Measurements from ENCODE around the gene ASS1.
"Not testable (repeated sequence)": the region's sequence is repeated elsewhere in the genome, so short reads cannot be mapped to it uniquely, and the experiment has no call there.

The ASS1 gene

DNA sequence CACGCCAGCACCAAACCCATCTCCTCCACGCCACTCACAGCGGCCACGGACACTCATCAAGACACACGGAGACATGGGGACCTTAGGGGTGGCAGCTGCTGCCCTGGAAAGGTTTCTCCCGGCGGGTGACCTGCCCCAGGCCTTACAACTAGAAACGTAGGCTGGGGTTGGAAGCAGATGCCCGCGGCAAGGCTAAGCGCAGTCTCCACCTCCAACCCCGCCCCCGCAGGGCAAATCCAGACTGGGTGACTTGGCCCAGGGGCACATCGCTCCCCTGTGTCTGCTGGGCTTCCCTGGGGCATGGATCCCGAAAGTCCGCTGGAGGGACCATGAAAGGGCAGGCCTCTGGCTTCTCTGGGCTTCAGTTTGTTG is 12.0 kb upstream of the ASS1 start:
- FAIRE-seq = no peak

DNA sequence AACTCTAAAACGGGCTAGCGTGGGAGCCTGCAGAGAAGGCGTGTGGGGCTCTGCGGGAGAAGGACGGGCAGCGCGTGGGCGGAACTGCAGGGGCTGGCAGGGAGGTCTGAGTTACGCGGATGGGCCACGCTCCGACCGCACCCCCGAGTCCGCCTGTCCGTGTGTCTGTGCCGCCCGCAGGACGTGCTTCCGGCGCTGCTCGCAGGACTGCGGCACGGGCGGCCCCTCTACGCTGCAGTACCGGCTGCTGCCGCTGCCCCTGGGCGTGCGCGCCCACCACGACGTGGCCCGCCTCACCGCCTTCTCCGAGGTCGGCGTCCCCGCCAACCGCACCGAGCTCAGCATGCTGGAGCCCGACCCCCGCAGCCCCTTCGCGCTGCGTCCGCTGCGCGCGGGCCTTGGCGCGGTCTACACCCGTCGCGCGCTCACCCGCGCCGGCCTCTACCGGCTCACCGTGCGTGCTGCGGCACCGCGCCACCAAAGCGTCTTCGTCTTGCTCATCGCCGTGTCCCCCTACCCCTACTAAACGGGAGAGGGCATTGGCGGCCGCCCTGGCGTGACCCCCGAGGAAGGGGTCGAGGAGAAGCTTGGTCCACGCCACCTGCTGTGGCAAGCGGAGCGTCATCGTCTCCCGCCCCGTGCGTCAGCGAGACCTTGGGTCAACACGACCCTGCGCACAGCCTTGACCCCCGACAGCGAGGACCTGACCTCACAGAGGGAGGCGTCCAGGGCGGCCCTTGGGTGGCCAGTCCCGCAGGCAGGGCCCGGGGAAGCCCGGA is 11.4 kb upstream of the ASS1 start:
- DNase-seq (ENCODE audit: insufficient read length, low spot score) = no peak
- FAIRE-seq = peak; percentile 48

More for the DNA sequence above, 12.0 kb upstream of the ASS1 start:
- DNase-seq (ENCODE audit: insufficient read length, low spot score) = no peak

DNA sequence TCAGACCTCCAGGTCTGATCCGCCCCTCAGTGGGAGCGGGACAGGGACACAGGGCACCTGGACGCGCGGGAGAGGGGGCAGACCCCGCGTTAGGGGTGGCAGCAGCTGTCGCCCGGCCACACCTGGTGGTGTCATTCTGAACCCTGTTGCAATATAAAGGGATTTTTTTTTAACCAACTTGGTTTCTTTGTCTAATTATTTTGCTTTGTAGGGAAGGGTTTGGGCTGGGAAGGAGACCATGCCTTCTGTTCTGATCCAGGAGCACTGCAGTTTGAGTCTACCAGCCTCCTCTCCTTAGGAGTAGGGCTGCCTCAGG is 10.9 kb upstream of the ASS1 start:
- DNase-seq (ENCODE audit: insufficient read length, low spot score) (no peak), FAIRE-seq (no peak)

DNA sequence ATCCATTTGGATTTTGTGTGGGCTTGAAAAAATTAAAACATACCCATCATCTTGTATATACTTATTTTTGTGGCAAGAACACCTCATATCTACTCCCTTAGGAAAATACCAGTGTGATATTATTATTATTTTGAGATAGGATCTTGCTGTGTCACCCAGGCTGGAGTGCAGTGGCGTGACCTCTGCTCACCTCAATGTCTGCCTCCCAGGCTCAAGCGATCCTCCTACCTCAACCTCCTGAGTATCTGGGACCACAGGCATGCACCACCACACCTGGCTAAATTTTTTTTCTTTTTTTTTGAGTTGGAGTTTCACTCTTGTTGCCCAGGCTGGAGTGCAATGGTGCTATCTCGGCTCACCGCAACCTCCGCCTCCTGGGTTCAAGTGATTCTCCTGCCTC is 10.1 kb upstream of the ASS1 start:
- DNase-seq (ENCODE audit: insufficient read length, low spot score); FAIRE-seq: not testable (repeated sequence)

DNA sequence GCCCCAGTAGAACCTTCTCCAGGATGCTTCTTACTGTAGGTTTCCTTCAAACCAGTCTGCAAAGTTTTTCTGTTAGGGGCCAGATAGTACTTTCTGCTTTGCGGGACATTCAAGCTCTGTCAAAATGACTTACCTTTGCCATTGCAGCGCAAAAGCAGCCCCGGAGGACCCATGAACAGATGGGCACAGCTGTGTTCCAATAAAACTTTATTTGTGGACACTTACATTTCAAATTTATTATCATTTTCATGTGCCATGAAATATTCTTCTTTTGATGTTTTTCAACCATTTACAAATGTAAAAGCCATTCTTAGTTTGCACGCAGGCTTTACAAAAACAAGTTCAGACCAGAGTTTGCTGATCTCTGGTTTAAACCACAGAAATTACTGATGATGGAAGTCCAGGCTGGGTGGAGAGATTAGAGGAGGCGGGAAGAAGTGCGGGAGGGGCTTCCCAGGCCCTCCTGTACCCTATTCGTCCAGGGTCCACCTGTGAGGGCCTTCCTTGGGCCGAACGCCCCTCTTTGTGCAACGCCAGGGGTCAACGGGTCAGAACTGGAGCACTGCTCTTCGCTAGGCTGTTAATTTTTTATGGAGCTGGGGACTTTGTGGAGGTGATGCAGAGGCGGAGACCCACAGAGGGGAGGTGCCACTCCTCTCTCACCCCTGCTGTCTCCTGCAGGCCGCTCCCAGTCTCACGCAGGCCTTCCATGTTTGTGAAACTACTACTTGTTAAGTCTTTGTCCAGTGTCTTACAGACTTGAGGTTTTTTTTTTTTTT is 7.6 kb upstream of the ASS1 start:
- no peak for FAIRE-seq
- no peak for DNase-seq (ENCODE audit: insufficient read length, low spot score)

DNA sequence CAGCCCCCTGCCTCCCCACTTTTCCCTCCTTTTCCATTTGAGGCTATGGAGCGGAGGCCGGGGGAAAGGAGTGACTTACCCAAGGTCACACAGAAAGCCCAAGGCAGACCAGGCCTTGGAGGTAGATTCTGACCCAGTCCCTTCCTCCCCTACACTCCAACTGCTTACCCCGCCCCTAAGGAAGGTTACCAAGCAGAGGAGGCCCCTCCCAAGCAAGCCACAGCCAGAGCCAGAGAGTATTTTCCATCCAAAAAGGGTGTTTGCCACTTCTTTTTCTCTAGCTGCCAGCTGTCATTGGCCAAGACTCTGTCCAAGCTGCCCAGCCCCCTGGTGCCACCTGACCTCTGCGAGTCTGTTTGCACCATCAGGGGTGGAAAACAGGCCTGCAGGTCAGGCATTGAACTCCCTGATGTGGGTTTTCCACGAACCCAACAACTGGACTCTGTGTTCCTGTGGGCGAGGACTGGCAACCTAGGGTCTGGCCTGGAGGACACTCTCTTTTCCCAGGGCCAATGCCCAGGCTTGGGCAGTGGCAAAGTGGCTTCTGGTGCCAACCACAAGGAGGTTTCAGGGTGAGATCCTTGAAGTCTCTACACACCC is 6.3 kb upstream of the ASS1 start:
- DNase-seq (ENCODE audit: insufficient read length, low spot score) (no peak), FAIRE-seq (no peak)

DNA sequence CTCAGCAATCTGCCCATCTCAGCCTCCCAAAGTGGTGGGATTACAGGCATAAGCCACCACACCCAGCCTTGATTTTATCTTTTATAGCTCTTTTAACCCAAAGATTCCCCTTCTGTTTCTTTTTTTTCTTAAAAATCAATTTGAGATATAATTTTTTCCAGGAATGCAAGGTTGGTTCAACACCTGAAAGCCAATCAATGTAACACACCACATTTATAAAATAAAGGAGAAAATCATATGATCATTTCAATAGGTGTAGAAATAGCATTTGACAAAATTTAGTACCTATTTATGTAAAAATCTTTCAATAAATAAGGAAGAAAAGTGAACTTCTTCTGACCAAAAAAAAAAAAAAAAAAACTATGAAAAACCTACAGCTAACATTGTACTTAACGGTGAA is 3.7 kb upstream of the ASS1 start:
- FAIRE-seq (no peak), DNase-seq (ENCODE audit: insufficient read length, low spot score) (no peak)

DNA sequence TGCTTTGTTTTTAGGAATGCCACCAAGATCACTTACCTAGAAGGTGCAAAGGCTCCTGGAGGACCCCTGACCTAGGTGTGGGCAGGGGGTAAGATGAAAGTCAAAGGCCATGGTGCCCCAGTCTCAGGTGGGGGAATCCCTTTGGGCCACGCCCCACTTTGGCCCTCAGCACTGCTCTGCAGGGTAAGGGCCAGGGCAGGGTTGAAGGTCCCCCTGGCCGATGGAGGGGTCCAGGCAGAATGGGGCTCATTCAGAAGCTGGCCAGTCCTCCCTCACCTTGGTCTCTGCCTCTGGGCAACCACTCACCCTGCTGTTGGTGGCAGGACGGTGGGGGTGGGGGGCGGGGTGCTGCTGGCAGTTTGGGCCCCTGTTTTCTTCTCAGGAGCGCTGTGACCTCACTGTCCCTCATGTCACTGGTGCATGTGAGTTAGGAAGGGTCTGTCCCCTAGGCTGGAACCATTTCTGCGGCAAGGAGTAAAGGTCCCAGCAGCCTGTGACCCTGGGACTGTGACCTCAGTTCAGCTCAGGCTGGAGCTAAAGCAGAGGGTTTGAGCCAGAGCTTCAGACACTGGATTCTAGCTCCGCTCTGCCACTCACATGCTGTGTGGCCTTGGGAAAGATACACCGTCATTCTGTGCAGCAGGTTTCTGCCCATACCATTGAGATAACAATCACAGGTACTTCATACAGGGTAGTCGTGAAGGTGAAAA is 1.9 kb upstream of the ASS1 start:
- FAIRE-seq (no peak), DNase-seq (ENCODE audit: insufficient read length, low spot score) (no peak)

DNA sequence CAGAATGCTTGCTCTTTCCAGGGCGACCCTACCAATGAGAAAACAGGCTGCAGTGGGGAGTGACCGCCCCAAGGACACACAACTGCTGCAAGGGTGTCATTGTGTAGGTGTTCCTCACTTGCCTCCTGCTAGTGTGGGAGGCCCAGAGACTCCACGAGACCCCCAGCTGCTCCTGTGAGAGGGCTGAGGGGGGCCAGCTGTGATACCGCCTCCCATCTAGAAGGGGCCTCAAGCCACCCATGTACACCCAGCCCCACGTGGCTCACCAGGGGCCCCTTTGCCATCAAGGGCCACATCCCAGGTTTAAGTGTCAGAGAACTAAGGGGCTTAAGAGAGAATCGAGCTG is 1.3 kb upstream of the ASS1 start:
- DNase-seq (ENCODE audit: insufficient read length, low spot score) (no peak), FAIRE-seq (no peak)

DNA sequence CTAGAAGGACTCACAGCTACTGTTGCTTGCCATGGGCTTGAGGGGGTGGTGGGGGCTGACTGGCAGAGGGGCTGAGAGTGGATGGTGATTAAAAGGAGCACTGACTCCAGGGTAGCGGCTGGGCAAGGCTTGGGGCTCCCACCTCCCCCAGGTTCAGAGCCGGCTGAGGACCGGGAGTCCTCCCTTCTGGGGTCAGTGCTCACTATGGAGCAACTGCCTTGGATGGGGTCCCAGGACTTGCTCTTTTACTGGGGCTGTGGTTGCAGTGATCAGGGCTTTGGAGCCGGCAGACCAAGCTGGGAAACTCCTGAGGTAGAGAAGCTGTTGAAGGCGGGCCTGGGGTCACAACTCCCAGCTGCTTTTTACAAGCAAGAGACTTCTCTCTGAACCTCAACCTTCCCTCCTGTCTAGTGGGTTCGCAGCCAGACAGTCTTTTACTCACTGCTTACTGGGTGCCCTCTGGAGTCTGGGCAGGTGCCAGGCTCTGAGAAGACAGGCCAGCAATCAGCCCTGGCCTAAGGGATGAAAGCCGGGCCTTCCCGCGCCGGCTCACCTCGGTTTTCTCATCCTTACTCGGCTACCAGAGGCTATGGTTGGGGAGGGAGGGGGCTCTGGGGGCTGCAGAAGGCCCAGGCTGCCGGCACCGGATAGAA is 795 bp upstream of the ASS1 start:
- FAIRE-seq (no peak), DNase-seq (ENCODE audit: insufficient read length, low spot score) (no peak)

DNA sequence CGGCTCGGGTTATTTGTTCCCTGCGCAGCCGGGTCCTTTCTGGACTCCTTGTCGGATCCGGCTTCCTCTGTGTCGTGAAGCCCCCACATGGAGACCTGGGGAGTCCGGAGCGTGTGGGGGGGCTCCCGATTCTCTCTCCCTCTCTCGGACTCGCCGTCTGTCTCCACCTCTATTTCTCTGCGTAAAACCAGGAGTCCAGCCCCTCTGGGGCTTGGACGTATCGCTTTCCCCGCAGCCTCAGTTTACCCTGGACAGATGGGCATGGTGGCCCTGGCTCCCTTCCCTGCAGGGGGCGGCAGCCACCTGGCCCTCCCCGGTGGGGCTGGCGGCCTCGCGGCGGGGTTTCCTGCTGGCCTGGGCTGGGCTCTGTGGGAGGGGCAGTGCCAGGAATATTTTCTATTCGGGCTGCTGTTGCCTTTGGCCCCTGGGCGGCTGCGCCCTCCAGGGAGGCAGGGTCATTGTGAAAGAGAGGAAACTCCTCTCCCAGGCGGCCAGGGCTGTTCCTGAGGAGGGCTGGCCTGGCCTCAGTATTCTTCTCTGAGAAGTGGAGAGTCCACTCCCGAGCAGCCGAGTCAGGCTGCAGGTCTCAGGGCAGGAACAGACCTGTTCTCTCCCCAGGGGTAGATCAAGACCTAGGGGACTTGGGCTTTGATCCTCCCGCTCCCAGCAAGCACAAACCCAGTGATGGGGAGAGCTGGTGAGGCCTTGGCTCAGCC is 665 bp downstream of the ASS1 start:
- DNase-seq (ENCODE audit: insufficient read length, low spot score) (no peak), FAIRE-seq (no peak)

DNA sequence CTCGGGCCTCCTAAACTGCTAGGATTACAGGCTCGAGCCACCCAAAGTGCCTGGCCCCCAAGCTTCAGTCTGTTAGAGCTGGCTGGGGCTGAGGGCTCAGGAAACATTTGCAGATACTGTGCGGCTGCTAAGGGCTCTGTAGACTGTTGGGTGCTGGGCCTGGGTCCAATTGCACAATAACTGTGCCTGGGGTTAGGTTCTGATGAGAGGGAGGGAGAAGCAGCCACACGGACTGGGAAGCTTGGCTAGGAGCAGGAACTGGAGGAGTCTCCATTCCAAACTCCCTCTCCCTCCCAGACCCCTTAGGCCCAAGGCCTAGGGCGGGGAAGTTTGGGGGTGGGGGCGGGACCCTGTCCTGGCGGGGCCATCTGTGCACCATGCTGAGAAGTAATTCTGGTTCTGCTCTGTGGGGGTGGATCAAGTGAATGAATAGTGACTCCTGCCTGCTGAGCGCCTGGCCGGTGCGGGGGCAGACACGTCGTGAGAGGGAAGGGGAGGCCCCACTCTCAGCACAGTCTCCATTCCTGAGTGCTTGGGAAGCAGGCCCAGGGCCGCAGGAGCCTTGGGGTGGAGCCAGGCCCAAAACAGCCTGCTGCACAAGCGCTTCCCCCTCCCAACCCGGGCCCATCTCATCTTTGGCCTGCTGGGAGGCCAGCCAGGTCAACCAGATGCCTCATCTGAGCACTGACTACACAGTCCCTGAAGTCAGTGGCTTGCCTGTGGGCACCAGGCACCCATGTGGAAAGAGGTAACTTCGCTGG is 1.5 kb downstream of the ASS1 start:
- DNase-seq (ENCODE audit: insufficient read length, low spot score) = no peak
- FAIRE-seq = no peak

DNA sequence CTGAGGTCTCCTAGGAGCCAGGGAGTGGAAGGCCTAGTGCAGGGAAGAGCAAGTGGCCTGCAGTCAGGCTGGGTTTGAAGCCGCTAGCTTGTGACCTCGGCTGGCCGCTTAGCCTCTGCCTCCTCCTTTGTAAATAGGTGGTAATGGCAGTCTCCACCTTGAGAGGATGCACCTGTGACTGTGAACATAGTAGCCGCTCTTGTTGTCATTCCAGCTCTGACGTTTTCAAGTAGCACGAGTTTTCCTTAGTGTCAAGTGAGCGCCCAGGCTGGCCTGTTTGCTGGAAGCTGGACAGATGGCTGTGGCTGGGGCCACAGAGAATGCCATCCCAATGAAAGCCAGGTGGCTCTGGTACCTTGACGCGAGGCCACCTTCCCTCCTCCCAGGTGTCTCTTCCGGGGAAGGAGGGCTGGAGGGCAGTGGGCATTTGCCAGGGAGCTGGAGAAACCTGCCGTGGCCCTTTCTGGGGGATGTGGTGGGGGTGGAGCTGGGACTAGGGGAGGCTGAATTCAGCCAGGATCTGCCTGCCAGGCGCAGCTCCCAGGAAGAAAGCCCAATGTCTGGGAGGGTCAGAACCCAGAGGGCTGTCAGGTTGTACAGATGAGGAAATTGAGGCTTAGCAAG is 2.5 kb downstream of the ASS1 start:
- no peak for FAIRE-seq
- DNase-seq (ENCODE audit: insufficient read length, low spot score) = no peak

DNA sequence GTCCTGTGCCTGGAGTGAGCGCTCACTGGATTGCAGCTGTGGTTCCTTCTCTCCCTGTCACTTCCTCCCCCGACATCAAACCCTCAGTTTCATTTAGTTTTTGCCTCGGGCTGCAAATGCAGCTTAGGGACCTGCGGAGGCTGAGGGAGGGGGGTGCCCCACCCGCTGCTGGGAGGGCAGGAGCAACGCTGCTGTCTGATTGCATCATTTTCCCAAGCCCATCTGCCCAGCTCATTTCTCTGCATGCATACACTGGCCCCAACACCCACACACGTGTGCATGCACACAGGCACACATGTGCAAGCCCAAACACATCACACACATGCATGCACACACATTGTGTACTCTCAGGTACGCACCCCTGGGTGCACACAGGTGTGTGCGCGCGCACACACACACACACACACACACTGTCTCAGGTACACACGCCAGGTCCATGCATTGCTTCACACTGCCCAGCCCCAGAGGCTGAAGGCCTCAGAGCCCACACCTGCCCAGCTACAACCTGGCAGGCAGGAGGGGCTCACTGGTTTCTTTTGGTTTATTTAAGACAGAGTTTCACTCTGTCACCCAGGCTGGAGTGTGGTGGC is 3.4 kb downstream of the ASS1 start:
- DNase-seq (ENCODE audit: insufficient read length, low spot score) = no peak
- FAIRE-seq = no peak

DNA sequence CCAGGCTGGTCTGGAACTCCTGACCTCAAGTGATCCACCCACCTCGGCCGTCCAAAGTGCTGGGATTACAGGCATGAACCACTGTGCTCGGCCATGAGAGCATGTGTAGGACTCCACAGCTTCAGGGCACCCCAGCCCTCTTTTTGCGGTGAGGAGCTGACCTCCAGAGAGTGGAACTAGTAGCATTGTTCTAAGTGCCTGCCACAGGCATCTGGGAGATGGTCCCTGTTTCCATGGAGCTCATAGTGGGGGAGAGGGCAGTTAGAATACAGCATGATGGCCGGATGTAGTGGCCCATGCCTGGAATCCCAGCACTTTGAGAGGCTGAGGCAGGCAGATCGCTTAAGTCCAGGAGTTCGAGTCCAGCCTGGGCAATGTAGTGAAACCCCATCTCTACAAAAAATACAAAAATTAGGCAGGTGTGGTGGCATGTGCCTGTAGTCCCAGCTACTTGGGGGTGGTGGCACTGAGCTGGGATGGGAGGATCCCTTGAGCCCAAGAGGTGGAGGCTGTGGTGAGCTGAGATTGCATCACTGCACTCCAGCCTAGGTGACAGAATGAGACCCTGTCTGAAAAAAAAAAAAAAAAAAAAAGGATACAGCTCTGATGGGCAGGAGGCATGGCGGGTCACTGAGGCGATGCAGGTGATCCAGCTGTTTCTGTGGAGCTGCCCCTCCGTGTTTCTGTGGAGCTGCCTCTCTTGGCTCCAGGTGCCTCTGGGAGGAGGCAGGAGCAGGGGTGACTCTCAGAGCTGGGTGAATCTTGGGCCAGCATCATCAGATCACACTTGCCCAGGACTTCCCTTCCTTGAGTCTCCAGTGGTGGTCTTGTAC is 4.2 kb downstream of the ASS1 start:
- DNase-seq (ENCODE audit: insufficient read length, low spot score) = no peak
- FAIRE-seq = no peak

DNA sequence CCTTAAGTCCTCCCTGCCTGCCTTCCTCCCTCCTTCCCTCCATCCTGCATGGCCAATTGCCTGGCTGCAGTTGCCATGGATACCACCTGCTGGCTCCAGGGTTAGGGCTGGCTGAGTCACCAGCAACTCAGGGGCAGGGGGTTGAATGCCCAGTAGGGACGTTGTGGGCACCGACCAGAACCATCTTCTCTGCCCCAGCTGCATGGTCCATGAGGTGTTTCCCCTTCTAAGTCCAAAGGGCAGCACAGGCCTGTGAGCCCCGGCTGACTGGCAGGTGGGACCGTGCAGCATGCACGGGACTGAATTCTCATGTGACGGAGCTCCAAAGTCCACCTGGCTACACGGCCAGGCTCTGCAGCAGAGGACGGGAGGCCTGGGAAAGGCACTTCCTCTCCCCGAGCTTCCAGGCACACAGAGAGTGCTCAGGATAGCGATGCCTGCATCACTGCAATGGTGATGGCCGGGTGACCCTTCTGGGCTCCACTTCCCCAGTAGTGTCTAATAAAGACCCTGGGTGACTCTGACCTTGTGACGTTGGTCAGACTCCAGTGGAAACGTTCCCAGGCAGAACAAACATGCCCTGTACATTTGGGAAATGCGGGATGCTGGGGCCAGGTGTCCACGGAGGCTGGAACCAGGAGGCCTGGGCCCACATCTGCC is 5.7 kb downstream of the ASS1 start:
- DNase-seq (ENCODE audit: insufficient read length, low spot score) = no peak
- FAIRE-seq = no peak

DNA sequence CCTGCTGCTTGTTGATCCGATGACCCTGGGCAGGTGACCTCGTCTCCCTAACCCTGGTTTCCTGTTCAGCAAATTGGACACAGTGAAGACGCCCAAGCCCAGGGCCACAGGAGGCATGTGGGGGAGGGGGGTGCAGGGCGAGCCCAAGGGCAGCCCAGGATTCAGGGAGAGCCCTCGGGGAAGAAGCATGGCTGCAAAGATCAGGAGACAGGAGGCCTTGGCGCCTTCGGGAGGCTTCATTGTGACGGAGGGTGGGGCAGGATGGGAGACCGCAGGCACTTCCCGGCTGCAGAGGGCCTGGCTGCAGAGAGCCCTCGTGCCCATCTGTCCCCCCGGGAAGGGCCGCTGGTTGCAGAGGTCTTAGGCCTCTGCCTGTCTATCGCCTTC is 6.2 kb downstream of the ASS1 start:
- no peak for DNase-seq (ENCODE audit: insufficient read length, low spot score)
- FAIRE-seq = no peak
